NCI-H2227 treated with DMSO at 0.1 percent for 48 hours (cell line): ENCODE measurements around the gene FBXO15.

ENCODE experiments used
- DNase-seq: peaks from one replicate; lab custom pipeline; 2025; lab: John Stamatoyannopoulos, UW

Gene FBXO15

GRCh38 chr18:74147779-74148542, at the start of gene FBXO15, which contains the start of gene TIMM21:
FBXO15 (minus strand) TSS chr18:74147834; CDS start chr18:74147785, 49 bp downstream.
TIMM21 (plus strand) TSS chr18:74148523; CDS start chr18:74148809, 286 bp downstream.
- peak; percentile 96 for DNase-seq

- peak; percentile 78 for DNase-seq
Measured at GRCh38 chr18:74196220-74197119, 48.8 kb upstream of the FBXO15 start.

- no peak for DNase-seq
Measured at GRCh38 chr18:74194691-74195090, 47.1 kb upstream of the FBXO15 start.

GRCh38 chr18:74191577-74191976, 43.9 kb upstream of the FBXO15 start:
- no peak for DNase-seq

GRCh38 chr18:74190086-74190485, 42.5 kb upstream of the FBXO15 start:
- no peak for DNase-seq

- no peak for DNase-seq
Measured at GRCh38 chr18:74186661-74187060, 39.0 kb upstream of the FBXO15 start.

- no peak for DNase-seq
Measured at GRCh38 chr18:74185860-74186259, 38.2 kb upstream of the FBXO15 start.

- no peak for DNase-seq
Measured at GRCh38 chr18:74184875-74185274, 37.2 kb upstream of the FBXO15 start.

- DNase-seq: no peak
Measured at GRCh38 chr18:74183130-74183529, 35.5 kb upstream of the FBXO15 start.

- DNase-seq: no peak
Measured at GRCh38 chr18:74182335-74182734, 34.7 kb upstream of the FBXO15 start.

- no peak for DNase-seq
Measured at GRCh38 chr18:74179623-74180199, 32.1 kb upstream of the FBXO15 start.

- no peak for DNase-seq
Measured at GRCh38 chr18:74178884-74179283, 31.2 kb upstream of the FBXO15 start.

- no peak for DNase-seq
Measured at GRCh38 chr18:74175658-74176057, 28.0 kb upstream of the FBXO15 start.

- no peak for DNase-seq
Measured at GRCh38 chr18:74173434-74173750, 25.8 kb upstream of the FBXO15 start.

- DNase-seq: peak; percentile 22
Measured at GRCh38 chr18:74172697-74173433, 25.2 kb upstream of the FBXO15 start.

- no peak for DNase-seq
Measured at GRCh38 chr18:74171910-74172606, 24.4 kb upstream of the FBXO15 start.

GRCh38 chr18:74166386-74166785, 18.8 kb upstream of the FBXO15 start:
- DNase-seq: no peak

- no peak for DNase-seq
Measured at GRCh38 chr18:74163019-74163660, 15.5 kb upstream of the FBXO15 start.

GRCh38 chr18:74155276-74155675, 7.6 kb upstream of the FBXO15 start:
- DNase-seq: no peak

GRCh38 chr18:74154716-74155115, 7.1 kb upstream of the FBXO15 start:
- DNase-seq: no peak

GRCh38 chr18:74153793-74154192, 6.2 kb upstream of the FBXO15 start:
- DNase-seq: no peak
